GM19023 (cell line): ENCODE data around the gene TP53I3.
"Not testable (repeated sequence)": the region's sequence is repeated elsewhere in the genome, so short reads cannot be mapped to it uniquely, and the experiment has no call there.

ENCODE experiments used
- ATAC-seq: cut with Tn5 transposase; IDR thresholded peaks from one replicate; pipeline ENCODE4 v1.9.1; 2021; ENCODE audit warnings: mild to moderate bottlenecking, moderate library complexity; ENCODE audit not compliant: unreplicated experiment

Gene TP53I3, protein sequence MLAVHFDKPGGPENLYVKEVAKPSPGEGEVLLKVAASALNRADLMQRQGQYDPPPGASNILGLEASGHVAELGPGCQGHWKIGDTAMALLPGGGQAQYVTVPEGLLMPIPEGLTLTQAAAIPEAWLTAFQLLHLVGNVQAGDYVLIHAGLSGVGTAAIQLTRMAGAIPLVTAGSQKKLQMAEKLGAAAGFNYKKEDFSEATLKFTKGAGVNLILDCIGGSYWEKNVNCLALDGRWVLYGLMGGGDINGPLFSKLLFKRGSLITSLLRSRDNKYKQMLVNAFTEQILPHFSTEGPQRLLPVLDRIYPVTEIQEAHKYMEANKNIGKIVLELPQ

DNA sequence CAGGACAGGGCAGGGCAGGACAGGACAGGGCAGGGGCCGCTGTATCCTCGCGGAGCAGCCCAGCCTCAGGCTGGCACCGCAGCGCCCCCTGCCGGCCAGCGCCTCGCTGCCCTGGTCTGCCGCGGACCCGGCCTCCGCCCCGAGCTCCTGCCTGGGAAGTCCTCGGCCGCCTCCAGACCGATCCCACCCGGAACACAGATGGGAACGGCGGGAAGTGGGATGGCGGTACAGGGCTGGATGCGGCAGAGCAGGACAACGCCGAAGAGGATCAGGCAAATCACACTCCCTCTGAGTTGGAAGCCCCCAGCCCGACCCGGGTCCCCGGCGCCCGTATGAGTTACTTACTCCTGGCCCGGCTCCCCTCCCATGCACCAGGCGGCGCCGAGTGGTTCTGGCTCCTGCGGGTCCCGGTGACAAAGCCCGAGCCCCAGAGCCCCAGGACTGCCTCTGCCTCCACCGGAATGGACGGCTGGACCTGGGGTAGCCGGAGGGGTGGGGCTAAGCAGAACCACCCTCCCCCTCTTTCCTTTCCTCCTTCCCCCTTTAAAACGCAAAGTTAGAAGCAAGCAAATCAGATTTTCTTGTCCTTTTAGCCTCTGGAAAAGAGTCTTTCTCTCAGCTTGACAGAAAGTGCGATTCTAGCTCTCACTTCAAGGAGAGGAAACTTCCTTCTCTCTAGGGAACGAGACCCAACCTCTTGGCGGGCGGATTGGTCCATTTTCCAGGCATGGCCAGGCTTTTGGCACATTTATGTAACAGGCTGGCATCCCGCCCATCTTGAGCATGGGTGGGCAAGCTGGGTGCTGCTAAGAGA lies at the start of gene TP53I3:
TP53I3 (minus strand) TSS at position 449 of the 814 bp plus-strand sequence. CDS start 508 bp downstream, outside the sequence.
- peak; percentile 86 for ATAC-seq

DNA sequence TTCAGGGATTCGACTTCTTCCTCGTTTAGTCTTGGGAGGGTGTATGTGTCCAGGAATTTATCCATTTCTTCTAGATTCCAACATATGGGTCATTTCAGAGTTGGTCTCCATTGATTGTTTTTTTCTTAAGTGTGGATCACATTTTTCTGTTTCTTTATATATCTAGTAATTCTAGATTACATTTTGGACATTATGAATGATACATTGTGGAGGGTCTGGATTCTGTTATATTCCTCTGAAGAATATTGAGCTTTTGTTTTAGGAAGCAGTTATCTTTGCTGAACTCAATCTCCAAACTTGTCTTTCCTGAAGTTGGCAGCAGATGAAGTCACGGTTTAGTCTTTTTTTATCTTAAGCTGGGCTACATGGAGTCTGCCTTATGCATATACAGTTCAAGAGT lies 47.9 kb upstream of the TP53I3 start:
- ATAC-seq, result no peak

GRCh38 chr2:24125956-24126355 lies 41.3 kb upstream of the TP53I3 start:
- ATAC-seq, result no peak

GRCh38 chr2:24123922-24124580 lies 39.4 kb upstream of the TP53I3 start:
- ATAC-seq, result peak; percentile 4

- ATAC-seq, result peak; percentile 90
Observed at GRCh38 chr2:24123195-24123921, 38.7 kb upstream of the TP53I3 start, which contains the start of the genes FAM228B and PFN4. TSS of gene FAM228B (plus strand) at chr2:24123469. CDS start at chr2:24124362, 893 bp downstream. TSS of gene PFN4 (minus strand) at chr2:24123334. CDS start at chr2:24122535, 799 bp downstream.

GRCh38 chr2:24122366-24123194 lies 37.9 kb upstream of the TP53I3 start:
- ATAC-seq, result no peak

DNA sequence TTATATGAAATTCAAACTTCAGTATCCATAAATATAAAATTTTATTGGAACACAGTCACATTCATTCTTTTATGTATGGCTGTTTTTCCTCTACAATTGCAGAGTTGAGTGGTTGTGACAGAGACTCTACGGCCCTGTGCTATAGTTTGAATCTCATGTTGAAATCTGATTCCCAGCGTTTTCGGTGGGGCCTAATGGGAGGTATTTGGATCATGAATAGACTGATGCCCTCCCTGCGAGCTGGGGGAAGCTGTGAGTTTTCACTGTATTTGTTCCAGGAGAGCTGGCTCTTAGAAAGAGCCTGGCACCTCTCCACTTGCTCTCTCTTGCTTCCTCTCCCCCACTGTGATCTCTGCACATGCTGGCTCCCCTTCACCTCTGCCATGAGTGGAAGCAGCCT lies 36.8 kb upstream of the TP53I3 start:
- ATAC-seq, result no peak

DNA sequence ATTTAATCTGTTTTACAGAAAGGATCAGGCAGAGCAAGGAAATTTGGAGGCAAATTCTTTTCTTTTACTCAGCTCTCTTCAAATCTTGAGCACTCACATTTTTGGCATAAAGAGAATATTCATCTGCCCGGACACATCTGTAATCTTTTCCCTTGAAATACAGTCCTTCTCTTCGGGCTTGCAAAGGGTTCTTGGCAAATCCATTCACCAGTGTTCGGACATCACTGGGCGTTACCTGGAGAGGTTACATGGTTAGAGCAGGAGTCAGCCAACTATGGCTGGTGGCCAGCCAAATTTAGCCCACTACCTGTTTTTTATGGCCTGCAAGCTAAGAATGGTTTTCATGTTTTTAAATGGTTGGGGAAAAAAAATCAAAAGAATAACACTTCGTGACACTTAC lies 36.4 kb upstream of the TP53I3 start:
- ATAC-seq, result no peak

DNA sequence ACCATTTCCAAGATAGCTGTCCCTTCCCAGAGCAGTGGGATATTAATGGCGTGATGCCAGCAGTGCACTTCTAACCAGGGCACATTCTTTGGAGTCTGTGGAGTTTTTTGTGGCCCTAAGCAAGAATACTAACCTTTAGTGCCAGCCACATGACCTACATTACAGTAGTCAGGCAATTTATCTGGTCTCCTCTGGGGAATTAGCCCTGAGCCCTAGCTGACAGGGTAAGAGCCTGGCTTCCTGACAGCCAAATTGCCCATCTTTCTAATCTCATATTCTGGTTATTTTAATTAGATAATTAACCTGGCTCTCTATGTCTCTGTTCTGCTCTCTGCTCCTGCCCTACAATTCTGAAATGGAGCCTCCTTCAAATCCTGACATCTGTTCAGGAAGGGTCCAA lies 33.3 kb upstream of the TP53I3 start:
- ATAC-seq, result no peak

GRCh38 chr2:24115057-24115456 lies 30.4 kb upstream of the TP53I3 start:
- ATAC-seq, result no peak

DNA sequence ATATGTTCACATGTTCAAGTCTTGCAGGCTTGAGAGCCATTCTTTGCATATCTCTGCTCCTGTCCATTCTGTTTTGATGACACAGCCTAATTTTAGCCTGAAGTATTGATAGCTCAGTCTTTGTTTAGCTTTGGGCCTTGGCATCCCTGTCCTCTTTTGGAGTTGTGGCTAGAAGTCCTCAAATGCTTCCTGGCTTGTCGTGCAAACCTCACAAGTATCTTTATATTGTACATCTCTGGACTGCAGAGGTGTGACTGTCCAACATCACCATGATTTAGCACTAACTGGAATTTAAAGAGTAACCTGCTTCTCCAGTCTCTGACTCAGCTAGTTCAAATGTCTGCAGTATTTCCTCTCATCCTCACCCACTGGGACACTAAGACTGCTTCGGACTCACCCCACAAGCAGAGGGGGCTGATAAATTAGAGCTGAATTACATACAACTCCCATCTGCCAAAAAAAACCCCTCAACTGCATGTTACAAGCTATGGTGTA lies 26.8 kb upstream of the TP53I3 start:
- ATAC-seq, result no peak

- ATAC-seq, result no peak
Observed at GRCh38 chr2:24110660-24111303, 26.1 kb upstream of the TP53I3 start.

- ATAC-seq, result not testable (repeated sequence)
Observed at GRCh38 chr2:24109431-24109830, 24.8 kb upstream of the TP53I3 start.

GRCh38 chr2:24107336-24107735 lies 22.7 kb upstream of the TP53I3 start:
- no peak for ATAC-seq

DNA sequence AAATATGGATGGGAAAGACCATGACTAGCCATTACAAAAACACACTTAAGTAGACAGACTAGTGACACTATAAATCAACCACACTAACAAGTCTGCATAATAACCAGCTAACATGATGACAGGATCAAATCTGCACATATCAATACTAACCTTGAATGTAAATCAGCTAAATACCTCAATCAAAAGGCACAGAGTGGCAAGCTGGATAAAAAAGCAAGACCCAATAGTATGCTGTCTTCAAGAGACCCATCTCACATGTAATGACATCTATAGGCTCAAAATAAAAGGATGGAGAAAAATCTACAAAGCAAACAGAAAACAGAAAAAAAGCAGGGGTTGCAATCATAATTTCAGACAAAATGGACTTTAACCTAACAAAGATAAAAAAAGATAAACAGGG lies 22.2 kb upstream of the TP53I3 start:
- ATAC-seq, result no peak

GRCh38 chr2:24105816-24106215 lies 21.2 kb upstream of the TP53I3 start:
- no peak for ATAC-seq

- no peak for ATAC-seq
Observed at GRCh38 chr2:24104906-24105305, 20.3 kb upstream of the TP53I3 start.

GRCh38 chr2:24104110-24104650 lies 19.5 kb upstream of the TP53I3 start:
- ATAC-seq, result no peak

GRCh38 chr2:24102677-24103076 lies 18.0 kb upstream of the TP53I3 start:
- ATAC-seq, result no peak
